HG03575 (cell line): ENCODE data around the gene RPL13.

Experiments
- ATAC-seq: cut with Tn5 transposase; IDR thresholded peaks from one replicate; pipeline ENCODE4 v1.9.1; 2021; ENCODE audit not compliant: unreplicated experiment, insufficient number of reproducible peaks, low FRiP score; ENCODE audit errors: extremely low read depth

Gene RPL13

DNA sequence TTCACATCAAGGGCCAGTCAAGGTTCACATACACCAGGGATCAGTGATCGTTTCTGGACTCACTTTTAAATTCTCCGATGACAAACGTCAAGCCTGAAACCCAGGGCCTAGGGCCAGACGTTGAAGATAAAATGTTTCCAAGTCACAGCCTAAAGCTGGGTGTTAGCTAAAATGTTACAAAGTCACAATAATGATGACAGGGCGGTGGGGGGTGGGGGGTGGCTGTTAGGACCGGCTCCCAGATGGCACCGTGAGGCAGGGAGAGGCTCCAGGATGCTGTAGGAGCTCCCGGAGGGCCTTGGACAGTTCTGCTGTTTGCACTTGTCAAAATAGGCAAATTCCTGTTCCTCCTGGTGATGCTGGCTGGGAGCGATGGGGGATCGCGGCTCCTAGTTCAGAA is 16.4 kb upstream of the RPL13 start:
- ATAC-seq = no peak

DNA sequence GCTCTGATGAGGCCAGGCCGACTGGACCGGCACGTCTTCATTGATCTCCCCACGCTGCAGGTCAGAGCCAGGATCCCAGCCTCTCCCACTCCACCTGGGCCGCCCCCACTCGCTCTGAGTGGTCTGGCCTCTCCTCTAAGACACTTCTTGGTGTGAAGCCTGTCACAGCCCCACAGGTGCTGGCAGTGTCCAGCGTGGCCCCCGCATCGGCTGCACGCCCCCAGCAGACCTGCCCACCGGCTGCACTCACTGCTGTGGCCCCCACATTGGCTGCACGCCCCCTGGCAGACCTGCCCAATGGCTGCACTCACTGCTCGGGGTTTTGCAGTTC is 15.8 kb upstream of the RPL13 start:
- no peak for ATAC-seq

DNA sequence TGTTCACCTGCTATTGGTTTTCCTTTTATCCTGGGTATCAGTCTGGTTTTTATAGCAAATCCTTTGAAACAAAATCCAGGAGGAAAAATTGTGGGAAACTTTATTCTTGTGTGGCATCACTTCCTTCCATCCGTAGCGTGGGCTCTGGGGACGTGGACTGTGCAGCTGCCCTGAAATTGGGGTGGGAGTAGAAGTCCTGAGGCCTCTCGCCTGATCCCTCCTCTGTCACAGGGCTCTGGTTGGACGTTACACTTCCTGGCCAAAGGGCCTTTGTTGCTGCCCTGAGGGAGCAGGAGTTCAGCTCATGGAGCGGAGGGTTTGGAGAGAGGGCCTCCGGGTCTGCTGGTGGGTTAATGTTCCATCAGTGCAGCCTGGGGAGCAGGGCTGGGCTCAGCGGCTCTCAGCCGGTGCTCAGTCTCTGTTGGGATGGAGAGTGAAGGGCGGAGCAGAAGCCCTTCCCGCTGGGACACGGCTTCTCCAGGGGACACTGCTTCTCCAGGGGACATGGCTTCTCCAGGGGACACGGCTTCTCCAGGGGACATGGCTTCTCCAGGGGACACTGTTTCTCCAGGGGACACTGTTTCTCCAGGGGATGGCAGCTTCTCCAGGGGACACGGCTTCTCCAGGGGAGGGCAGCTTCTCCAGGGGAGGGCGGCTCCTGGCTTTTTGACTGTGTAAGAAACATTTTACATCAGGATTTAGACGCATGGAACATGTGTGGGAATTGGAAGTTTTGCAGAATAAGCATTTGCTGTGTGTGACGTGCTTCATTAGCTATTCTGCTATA is 15.2 kb upstream of the RPL13 start:
- no peak for ATAC-seq

DNA sequence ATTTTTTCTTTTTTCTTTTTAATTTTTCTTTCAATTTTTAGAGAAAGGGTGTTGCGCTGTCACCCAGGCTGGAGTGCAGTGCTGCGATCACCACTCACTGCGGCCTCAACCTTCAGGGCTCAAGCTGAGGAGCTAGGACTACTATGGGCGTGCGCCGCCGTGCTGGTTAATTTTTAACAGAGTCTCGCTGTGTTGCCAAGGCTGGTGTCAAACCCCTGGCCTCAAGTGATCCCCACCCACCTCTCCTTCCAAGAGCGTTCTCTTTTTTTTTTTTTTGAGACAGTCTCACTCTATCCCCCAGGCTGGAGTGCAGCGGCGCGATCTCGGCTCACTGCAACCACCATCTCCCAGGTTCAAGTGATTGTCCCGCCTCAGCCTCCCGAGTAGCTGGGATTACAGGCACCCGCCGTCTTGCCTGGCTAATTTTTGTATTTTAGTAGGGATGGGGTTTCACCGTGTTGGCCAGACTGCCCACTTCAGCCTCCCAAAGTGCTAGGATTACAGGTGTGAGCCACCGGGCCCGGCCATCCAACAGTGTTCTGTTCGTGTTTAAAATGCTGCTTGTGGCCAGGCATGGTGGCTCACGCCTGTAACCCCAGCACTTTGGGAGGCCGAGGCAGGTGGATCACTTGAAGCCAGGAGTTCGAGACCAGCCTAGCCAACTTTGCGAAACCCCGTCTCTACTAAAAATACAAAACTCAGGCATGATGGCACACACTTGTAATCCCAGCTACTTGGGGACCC is 14.5 kb upstream of the RPL13 start:
- no peak for ATAC-seq

DNA sequence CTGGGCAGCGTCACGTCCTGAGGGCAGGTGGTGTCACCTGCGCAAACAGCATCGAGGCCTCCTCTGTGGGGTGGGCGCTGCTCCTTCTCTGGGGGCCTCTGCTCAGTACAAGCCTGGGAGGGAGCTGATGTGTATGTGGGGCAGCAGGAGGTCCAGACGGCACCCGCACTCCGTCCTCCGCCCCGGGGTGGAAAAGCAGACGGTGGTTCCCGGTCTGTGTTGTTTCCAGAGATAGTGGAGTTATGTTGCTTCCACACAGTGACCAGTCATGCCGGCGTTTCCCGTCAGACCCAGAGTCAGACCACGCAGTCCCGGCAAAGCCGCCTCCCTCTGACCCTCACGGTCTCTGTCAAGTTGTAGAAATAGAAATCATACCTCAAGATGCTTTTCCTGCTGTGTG is 13.7 kb upstream of the RPL13 start:
- no peak for ATAC-seq

DNA sequence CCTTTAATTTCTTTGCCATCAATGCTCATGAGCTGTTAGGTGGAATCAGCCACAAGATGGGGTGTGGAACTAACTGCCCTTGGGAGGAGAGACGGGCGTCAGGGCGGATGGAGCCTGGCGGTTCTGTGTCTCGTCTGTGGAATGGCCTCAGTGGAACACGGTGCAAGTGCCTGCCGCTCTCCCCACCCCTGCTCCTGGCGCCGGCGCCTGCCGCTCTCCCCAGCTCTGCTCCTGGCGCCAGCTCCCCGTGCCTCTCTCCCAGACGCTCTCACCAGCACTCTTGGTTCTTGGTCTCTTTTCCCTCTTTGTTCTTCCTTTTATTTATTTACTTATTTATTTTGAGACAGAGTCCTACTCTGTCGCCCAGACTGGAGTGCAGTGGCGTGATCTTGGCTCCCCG is 13.2 kb upstream of the RPL13 start:
- no peak for ATAC-seq

DNA sequence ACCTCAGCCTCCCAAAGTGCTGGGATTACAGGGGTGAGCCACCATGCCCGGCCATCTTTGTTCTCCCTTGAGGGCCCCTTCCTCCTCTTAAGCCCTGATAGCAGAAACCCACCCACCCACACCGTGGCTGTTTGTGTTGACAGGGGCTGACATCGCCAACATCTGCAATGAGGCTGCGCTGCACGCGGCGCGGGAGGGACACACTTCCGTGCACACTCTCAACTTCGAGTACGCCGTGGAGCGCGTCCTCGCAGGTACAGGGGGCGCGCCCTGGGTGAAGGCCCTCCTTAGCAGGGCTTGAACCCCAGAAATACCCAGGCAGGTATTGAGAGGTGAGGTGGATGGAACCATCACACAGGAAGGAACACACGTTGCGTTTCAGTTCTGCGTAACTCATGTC is 12.6 kb upstream of the RPL13 start:
- ATAC-seq = no peak

DNA sequence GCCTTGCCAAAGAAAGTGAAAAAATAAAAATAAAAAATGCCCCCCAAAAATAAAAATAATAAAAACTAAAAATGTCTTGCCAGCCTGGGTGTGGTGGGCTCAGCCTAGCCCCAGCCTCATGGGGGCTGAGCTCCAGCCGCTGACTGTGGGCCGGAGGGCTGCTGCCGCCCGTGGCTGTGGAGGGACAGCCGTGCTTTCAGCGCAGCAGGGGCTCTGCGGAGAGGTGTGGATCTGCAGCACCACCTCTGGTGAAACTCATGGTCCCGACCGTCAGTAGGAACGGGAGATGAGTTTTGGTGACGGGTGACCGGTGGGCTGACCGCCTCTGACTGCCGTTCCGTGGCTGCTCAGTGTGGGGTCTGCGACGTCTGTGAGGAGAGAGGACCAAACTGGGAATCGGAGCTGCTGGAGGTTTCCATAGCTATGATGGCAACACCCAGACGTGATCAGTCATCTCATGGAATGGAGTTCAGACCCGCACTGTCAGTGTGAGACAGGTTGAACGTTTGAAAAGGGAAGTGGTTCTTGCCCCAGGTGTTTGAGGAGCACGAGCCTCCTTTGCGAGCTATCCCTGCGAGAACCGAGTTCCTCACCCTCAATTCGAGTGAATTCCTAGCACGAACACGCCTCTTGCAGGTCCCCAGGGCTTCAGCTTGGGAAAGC is 12.0 kb upstream of the RPL13 start:
- no peak for ATAC-seq

DNA sequence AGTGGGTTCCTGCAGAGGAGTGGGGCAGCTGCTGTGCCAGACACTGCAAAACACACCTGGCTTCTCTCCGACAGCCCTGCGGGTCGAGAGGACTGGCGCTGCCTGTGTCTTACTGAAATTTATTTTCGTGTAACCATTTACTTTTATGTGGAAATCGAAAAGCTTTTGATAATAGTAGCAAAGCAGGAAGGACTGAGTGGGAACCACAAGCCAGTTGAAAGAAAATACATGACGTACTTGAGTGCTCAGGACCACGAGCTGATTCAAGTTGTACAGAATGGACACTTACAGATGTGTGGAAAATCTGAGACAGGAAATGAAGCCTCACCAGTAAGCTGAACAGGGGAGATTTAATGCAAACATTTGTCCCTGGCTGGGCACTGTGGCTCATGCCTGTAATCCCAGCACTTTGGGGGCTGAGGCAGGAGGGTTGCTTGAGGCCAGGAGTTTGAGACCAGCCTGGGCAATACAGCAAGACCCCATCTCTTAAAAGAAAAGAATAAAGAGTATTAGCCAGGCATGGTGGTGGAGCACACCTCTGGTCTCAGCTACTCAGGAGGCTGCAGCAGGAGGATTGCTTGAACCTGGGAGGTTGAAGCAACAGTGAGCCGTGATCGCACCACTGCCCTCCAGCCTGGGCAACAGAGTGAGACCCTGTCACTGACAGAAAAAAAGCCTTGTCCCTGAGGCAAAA is 11.3 kb upstream of the RPL13 start:
- no peak for ATAC-seq

DNA sequence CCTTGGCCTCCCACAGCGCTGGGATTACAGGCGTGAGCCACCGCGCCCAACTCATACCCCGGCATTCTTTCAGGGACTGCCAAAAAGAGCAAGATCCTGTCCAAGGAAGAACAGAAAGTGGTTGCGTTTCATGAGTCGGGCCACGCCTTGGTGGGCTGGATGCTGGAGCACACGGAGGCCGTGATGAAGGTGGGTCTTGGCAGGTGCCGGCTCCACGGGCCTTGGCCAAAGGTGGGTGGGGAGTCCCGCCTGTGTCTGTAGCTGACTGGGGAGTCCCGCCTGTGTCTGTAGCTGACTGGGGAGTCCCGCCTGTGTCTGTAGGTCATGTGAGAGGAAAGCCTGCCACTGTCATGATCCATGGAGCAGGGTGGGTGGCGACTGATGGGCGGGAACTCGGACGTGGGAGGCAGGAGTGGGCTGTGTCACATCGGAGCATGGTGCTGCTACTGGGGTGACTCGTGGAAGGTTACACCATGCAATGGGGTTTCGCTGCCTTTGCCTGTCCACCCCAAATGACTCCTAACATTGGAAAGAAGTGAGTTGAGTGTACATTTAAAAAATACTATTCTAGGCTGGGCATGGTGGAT is 10.0 kb upstream of the RPL13 start:
- no peak for ATAC-seq

DNA sequence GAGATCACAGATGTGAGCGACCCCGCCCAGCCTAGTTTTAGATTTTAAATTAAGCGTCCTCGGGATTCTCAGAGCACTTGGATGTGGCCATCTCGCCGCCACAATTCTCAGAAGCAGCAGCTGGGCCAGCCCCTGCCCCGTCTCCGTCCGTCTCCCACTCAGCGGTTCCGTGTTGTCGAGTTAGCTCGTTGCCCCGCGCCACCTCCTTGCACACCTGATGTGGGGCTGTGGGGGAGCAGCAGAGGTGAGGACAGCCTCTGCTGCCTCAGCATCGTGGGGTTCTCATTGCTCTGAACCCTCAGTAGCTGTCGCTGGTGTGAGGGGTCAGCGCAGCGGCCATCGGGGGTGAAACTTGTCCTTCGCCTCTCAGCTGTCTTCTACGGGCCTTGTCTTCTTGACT is 8.2 kb upstream of the RPL13 start:
- ATAC-seq = no peak

DNA sequence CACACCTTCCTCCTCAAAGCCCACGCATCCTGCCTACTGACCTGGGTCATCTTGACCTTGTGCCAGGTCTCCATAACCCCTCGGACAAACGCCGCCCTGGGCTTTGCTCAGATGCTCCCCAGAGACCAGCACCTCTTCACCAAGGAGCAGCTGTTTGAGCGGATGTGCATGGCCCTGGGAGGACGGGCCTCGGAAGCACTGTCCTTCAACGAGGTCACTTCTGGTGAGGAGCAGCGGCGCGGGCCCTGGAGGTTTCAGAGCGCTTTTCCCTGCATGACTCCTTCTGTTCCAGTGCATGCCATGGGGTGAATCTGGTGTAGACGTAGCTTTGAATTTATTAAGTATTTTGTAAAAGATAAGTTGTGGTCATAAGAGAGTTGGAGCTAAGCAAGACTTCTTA is 7.6 kb upstream of the RPL13 start:
- ATAC-seq = no peak

DNA sequence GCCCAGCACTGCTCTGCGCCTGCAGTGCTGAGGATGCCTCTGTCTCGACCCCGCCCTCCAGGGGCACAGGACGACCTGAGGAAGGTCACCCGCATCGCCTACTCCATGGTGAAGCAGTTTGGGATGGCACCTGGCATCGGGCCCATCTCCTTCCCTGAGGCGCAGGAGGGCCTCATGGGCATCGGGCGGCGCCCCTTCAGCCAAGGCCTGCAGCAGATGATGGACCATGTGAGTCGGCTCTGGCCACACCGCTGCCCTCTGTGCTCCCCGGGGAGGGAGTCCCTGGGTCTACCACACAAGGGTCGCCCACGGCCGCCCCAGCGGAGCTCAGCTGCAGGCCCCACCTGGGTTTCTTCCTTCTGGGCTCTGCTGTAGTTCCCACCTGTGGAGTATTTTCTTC is 6.7 kb upstream of the RPL13 start:
- no peak for ATAC-seq

DNA sequence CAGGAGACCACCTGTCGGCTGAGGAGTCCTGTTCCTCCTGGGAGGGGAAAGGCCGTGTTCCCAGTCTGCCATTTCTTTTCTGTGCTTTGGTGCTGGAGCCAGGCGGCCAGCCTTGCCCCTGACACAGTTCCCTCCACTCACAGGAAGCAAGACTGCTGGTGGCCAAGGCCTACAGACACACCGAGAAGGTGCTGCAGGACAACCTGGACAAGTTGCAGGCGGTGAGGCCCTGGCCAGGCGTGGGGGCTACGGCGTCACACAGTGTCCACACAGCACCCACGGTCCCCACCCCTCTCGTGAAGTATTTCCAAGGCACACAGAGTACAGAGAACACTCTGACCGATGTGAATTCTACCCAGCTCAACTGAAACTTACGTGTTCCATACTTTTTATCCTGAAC is 6.1 kb upstream of the RPL13 start:
- ATAC-seq = no peak

DNA sequence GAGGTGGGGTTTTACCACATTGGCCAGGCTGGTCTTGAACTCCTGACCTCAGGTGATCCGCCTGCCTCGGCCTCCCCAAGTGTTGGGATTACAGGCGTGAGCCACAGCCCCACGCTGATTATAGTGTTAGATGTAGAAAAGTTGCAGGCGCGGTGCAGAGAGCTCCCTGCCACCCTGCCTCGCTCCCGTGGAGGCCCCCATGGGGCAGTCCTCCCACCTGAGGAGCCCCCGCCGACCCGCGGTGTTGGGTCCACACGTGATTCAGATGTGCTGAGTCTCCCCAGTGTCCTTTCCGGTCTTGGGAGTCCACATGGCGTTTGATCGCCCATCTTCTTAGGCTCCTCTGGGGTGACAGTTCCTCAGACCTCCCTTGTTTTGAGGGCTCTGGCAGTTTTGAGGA is 5.2 kb upstream of the RPL13 start:
- ATAC-seq = no peak

DNA sequence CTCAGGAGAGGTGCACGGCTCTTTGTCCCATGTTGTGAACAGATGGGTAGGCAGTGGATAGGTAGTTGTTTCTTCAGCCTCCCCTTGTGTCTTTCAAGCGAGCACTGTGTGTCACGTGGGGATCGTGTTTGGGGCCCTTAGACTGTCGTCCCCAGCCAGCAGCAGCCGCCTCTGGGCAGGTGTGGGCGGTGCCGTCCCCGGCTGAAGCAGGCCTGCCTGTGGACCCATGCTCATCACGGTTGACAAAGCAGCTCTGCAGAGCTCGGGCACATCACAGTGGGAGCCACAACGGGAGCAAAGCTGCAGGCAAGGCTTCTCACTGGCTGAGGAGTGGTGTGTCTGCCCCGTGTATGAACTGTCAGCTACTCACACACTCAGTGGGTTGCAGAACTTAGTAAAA is 4.7 kb upstream of the RPL13 start:
- ATAC-seq = no peak

DNA sequence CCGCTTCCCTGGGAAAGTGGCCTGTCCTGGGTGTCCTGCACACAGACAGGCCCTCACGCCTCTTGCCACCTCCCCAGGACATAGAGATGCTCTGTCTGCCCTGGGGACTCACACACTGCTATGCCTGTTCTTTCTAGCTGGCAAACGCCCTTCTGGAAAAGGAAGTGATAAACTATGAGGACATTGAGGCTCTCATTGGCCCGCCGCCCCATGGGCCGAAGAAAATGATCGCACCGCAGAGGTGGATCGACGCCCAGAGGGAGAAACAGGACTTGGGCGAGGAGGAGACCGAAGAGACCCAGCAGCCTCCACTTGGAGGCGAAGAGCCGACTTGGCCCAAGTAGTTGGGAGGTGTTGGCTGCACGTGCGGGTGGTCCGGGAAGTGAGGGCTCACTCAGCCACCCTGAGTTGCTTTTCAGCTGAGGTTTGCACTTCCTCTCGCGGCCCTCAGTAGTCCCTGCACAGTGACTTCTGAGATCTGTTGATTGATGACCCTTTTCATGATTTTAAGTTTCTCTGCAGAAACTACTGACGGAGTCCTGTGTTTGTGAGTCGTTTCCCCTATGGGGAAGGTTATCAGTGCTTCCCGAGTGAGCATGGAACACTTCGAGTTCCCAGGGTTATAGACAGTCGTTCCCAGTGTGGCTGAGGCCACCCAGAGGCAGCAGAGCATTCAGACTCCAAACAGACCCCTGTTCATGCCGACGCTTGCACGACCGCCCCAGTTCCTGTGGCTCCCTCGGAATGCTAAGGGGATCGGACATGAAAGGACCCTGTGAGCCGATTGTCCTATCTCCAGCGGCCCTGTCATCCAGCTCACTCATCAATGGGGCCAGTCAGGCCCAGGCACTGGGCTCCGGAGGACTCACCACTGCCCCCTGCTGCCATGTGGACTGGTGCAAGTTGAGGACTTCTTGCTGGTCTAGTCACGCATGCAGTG is 3.5 kb upstream of the RPL13 start:
- ATAC-seq = no peak

DNA sequence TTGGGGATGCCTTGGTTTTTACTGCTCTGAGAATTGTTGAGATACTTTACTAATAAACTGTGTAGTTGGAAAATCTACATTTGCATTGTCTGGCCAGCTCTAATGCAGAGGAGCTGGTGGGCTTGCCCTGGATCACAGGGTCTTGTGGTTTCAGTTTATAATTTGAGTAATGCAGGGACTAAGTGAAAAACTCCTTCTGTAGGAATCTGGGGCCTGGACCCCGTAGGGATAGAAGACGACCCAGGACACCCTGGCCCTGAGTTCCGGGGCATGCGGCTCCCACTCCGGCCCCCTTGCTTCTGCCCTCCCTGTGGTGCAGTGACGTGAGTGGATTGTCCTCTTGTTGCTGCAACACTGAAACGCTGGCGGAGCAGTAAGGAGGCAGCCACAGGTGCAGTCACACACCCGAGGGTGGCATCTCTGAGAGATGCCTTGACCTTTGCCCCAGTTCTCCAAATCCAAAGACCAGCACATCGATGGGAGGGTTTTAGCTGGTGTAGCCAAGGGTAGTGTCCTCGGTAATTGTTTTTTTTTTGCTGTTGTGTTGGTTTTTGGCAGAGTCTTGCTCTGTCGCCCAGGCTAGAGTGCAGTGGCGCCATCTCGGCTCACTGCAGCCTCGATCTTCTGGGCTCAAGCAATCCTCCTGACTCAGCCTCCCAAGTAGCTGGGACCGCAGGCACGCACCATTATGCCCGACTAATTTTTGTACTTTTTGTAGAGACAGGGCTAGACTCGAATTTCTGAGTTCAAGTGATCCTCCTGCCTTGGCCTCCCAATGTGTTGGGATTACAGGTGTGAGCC is 2.6 kb upstream of the RPL13 start:
- no peak for ATAC-seq
